HG03354 (cell line): ENCODE results near the gene DAPK2.

Experiments used
- ATAC-seq: cut with Tn5 transposase; IDR thresholded peaks from one replicate; pipeline ENCODE4 v1.9.1; 2021; ENCODE audit warnings: mild to moderate bottlenecking; ENCODE audit not compliant: unreplicated experiment, poor library complexity, severe bottlenecking

The DAPK2 gene

GRCh38 chr15:64001148-64001547, 45.1 kb downstream of the DAPK2 start:
- ATAC-seq = no peak

GRCh38 chr15:64000183-64000951, 45.9 kb downstream of the DAPK2 start:
- no peak for ATAC-seq

- ATAC-seq = no peak
Observed at GRCh38 chr15:63999177-63999576, 47.1 kb downstream of the DAPK2 start.

GRCh38 chr15:63998489-63998888, 47.8 kb downstream of the DAPK2 start:
- ATAC-seq = no peak

GRCh38 chr15:63997715-63998442, 48.4 kb downstream of the DAPK2 start:
- ATAC-seq = no peak

- ATAC-seq = no peak
Observed at GRCh38 chr15:63996794-63997357, 49.4 kb downstream of the DAPK2 start.

GRCh38 chr15:63995789-63996188, 50.5 kb downstream of the DAPK2 start:
- ATAC-seq = no peak

GRCh38 chr15:63994073-63994600, 52.1 kb downstream of the DAPK2 start:
- ATAC-seq = no peak

- ATAC-seq = no peak
Observed at GRCh38 chr15:63992300-63992699, 54.0 kb downstream of the DAPK2 start.

- no peak for ATAC-seq
Observed at GRCh38 chr15:63991706-63992105, 54.6 kb downstream of the DAPK2 start.

GRCh38 chr15:63990454-63990853, 55.8 kb downstream of the DAPK2 start:
- no peak for ATAC-seq

GRCh38 chr15:63987796-63988378, 58.4 kb downstream of the DAPK2 start:
- no peak for ATAC-seq

- peak; percentile 61 for ATAC-seq
Observed at GRCh38 chr15:63986751-63987341, 59.4 kb downstream of the DAPK2 start.

- no peak for ATAC-seq
Observed at GRCh38 chr15:63986185-63986680, 60.1 kb downstream of the DAPK2 start.

- no peak for ATAC-seq
Observed at GRCh38 chr15:63985221-63986184, 60.8 kb downstream of the DAPK2 start.

GRCh38 chr15:63984331-63984730, 62.0 kb downstream of the DAPK2 start:
- no peak for ATAC-seq

GRCh38 chr15:63983061-63983711, 63.1 kb downstream of the DAPK2 start:
- ATAC-seq = no peak

- ATAC-seq = no peak
Observed at GRCh38 chr15:63982381-63982854, 63.9 kb downstream of the DAPK2 start.
